HG02885 (cell line): ENCODE data around the gene LCE4A.
"Not testable (repeated sequence)": the region's sequence is repeated elsewhere in the genome, so short reads cannot be mapped to it uniquely, and the experiment has no call there.

Experiments
- ATAC-seq: cut with Tn5 transposase; IDR thresholded peaks from one replicate; pipeline ENCODE4 v1.9.1; 2021; ENCODE audit warnings: mild to moderate bottlenecking; ENCODE audit not compliant: unreplicated experiment, poor library complexity

Gene LCE4A

GRCh38 chr1:152707860-152708259 is at the start of gene LCE4A:
LCE4A (plus strand) TSS chr1:152708160; CDS start chr1:152709076, 916 bp downstream.
- ATAC-seq, result no peak

- ATAC-seq, result no peak
Measured at GRCh38 chr1:152658649-152659048, 49.3 kb upstream of the LCE4A start.

- ATAC-seq, result no peak
Measured at GRCh38 chr1:152663098-152663497, 44.9 kb upstream of the LCE4A start, which contains the start of gene LCE2D. LCE2D (plus strand) TSS chr1:152663380; CDS start chr1:152664106, 726 bp downstream.

GRCh38 chr1:152666171-152666570 is 41.8 kb upstream of the LCE4A start:
- not testable (repeated sequence) for ATAC-seq

- ATAC-seq, result no peak
Measured at GRCh38 chr1:152667648-152668047, 40.3 kb upstream of the LCE4A start.

GRCh38 chr1:152673016-152673415 is 34.9 kb upstream of the LCE4A start:
- ATAC-seq, result no peak

DNA sequence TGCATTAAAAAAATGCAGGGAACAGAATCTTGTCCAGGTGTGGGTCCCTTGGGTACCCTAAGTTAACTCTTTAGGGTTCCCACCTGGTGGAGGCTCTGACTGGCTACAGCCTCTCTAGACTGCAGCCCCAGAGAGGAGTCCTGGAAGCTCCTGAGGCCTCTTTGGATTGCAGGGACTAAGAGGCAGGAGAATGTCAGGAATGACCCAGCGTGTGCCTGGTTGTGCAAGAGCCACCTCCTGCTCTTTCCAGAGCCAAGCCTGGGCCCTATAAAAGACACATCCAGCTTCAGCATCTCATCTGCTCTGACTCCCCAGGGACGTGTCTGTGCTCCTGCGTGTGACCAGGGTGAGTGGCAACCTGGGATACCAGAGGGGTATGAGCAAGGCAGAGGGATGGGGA is 33.0 kb upstream of the LCE4A start, which contains the start of gene LCE2C:
TSS of gene LCE2C (plus strand) at position 297 of the 400 bp plus-strand sequence. CDS start 737 bp downstream, outside the sequence.
- not testable (repeated sequence) for ATAC-seq

- no peak for ATAC-seq
Measured at GRCh38 chr1:152679459-152679858, 28.5 kb upstream of the LCE4A start.

DNA sequence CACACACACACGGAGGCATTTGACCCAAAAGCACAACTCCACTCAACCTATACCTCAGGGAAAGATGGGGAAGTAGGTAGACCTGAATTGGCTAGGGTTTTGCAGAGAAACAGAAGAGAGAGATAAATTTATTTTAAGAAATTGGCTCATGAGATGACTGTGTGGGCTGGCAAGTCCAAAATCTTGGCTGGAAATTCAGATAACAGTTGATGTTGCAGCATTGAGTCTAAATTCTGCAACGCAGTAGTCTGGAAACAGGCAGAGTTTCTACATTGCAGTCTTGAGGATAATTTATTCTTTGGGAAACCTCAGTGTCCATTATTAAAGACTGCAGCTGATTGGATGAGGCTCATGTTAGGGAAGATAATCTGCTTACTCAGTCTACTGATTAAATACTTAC is 26.3 kb upstream of the LCE4A start:
- no peak for ATAC-seq

DNA sequence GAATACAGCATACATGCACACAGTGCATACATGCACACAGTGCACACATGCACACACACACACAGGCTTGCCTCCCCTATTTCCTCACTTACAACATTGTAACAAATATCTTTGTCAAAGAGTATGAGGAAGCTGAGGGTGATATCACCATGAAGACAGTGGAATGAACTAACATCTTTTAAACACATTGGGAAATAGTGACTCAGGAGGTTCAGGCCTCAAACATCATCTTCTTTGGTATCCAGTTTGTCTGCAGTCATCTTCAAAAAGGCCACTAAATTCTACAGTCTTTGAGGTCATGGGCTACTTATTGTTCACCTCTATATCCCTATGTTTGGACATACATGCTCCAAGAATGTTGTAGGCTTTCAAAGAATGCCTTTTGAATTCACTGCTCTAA is 24.1 kb upstream of the LCE4A start:
- ATAC-seq, result no peak

- not testable (repeated sequence) for ATAC-seq
Measured at GRCh38 chr1:152685823-152686222, 22.1 kb upstream of the LCE4A start, which contains the start of gene LCE2B. LCE2B (plus strand) TSS chr1:152686123; CDS start chr1:152686844, 721 bp downstream.

GRCh38 chr1:152697701-152698600 is 10.0 kb upstream of the LCE4A start, which contains the start of gene LCE2A:
LCE2A (plus strand) TSS chr1:152698345; CDS start chr1:152698902, 557 bp downstream.
- no peak for ATAC-seq

DNA sequence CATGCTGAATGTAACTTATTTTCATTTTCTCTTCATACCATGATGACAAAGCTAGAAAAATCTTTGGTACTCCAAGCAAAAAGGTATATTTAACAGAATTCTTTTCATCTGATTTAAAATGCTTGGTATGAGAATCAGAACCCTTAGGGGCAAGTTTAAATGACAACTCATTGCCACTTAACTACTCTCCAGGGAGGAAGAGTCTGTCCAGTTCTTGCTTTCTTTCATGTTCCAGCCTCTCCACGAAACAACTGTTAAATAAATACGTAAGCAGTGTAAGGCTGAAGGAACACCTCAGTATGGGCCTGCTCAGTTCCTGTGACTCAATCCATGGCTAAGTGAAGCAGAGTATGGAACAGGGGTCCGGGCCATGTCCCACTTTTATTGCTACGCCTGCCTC is 8.2 kb upstream of the LCE4A start:
- no peak for ATAC-seq

GRCh38 chr1:152718238-152718637 is 10.3 kb downstream of the LCE4A start:
- no peak for ATAC-seq

DNA sequence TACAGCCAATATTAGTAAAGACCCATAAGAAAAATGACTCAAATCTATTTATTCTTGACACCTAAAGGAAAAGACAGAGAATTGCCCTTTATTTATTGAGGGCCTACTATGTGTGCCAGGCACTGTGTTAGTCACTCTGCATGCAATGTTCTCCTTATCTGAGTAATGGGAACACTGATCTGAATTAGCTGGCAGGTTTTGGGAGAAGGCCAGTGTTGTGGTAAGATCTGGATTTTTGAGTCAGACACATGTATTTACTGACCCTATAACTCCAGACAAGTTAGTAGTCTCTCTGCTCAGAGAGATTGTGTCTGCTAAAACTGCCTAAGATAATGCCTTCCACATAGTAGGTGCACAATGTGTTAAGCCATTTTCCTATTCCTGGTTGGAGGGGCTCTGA is 17.3 kb downstream of the LCE4A start:
- ATAC-seq, result no peak

GRCh38 chr1:152728986-152729385 is 21.0 kb downstream of the LCE4A start:
- no peak for ATAC-seq

- ATAC-seq, result no peak
Measured at GRCh38 chr1:152735648-152736047, 27.7 kb downstream of the LCE4A start.

- ATAC-seq, result no peak
Measured at GRCh38 chr1:152737997-152738396, 30.0 kb downstream of the LCE4A start.

DNA sequence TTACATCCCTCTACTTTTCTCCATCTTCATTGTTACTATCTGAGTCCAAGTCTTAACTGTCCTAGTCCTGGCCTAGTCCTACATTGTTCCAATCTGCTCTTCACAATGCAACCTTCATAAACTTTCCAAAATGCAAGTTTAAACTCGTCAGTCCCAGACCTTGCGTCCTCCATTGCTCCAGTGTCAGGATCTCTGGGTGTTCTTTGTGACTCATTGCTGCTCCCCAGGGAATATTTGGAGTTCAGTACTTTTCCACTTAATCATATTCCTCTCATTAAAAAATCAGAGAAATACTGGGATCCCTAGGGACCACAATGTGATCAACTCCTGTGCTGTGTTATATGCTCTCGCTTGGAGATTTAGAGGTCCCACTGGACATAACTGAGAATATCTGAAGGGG is 31.9 kb downstream of the LCE4A start:
- ATAC-seq, result no peak

DNA sequence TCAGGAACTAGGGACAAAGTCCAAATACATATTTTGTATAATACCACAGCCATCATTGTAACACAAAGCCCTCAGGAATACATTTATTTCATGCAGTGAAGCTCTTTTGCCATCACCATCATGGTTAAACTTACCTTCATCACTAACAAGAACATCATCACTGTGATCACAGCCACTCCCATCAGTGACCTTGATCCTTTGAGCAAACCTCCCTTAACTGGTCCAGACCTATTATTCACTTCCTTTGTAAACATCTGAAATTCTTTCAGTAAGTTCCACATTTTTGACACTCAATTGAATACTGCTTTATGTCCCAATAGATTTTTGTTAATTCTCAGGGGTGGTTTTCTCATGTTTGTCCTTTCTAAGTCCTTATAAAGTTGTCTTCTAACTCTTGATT is 33.7 kb downstream of the LCE4A start:
- ATAC-seq, result no peak

DNA sequence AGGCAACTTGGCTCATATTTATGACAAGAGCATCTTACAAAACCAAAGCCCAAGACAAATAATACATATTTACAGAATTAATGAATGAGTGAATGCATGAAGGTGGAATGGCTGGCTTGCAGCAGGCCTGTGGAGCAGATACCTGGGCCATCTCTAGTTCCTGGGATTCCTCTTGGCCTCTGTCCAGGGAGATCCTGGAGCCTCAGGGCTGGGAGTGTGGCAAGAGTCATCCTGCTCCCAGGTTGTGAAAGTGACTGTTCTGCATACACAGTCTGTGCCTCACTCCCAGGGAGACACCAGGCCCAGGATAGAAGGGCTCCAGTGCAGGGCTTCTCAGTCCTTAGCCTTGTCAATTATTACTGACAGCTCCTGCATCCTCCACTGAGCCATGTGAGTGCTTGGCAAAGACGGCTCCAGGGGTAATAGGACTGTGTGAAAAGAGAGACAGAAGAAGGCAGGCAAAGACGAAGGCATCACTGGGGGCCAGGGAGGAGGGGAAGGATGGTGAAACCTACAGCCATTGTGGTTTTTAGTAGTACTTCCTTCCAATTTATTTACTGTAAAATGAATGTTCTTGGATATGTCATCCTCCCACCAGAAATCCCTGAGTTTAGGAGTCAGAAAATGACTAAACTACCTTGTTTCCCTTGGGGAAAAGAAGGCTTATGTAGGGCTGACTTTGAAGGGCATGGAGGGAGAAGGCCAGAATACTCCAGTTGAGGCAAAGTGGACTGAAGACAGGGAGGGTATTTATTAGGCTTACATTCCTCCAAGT is 35.6 kb downstream of the LCE4A start:
- ATAC-seq, result no peak
